ENCODE data around the gene NAGLU.
"Not testable (repeated sequence)": the region's sequence is repeated elsewhere in the genome, so short reads cannot be mapped to it uniquely, and the experiment has no call there.

The NAGLU gene

DNA sequence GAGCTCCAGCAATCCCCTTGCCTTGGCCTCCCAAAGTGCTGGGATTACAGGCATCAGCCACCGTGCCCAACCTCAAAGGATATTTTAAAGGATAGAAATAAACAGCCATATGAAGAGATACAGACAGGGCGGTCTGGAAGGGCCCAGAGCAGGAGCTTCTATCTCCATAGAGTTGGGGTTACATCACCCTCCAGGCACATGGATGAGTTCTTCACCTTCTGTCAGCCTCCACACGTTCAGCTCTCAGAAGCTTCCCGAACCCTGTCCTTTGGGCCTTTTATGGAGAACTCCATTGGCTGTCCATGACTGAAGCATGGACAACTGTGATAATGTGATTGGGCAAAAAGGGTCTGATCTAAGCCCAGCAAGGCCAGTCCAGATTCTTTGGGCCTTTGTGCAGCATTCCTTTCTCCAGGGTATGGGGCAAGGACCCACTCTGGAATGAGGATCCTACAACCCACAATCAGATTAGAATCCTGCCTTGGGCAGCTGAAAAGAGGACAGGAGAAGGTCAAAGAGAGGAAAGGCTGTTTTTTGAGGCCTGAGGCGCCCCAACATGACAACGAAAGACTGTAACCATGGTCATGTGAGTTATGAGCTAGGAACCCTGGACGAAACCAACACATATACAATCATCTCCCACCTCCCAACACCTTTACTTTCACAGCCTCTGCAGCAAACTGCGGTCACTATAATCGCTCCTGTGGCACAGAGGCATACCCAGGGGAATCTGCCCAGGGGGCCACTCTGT, 9.9 kb downstream of the NAGLU start:
- not testable (repeated sequence) for DNase-seq

DNA sequence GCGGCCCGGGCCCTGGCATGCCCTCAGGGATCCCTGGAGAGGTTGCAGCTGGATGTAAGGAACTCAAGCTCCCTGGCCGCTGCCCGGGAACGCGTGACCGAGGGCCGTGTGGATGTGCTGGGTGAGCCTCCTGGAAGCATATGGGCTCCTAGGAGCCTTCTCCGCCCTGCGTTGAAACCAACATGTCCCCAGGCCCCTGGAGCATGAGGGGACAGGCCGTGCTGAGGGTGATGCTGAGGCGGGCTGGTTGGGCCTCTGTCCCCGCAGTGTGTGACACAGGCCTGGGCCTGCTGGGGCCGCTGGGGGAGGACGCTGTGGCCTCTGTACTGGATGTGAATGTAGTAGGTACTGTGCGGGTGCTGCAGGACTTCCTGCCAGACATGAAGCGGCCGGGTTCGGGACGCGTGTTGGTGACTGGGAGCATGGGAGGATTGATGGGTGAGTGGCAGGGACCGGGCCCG, 11.0 kb downstream of the NAGLU start:
- DNase-seq: no peak

DNA sequence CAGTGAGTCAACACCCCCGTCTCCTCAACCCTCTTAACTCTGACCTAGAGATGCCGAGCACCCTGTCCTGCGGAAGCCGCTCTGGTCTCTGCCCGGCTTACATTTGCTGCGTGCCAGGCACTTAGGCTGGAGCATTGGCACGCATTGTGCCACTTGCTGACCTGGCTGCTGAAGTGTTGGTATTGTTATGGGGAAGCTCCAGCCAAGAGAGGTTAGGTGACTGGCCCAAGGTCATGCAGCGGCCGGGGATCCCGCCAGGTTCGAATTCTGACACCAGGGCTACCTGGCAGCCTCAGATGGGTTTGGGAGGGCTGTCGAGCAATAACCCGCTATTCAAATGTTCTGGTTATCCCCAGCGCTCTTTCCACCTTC, 11.6 kb downstream of the NAGLU start:
- DNase-seq: no peak

- DNase-seq: no peak
Measured at GRCh38 chr17:42548070-42548837, 12.2 kb downstream of the NAGLU start.

- DNase-seq: no peak
Measured at GRCh38 chr17:42548993-42549755, 13.1 kb downstream of the NAGLU start.

GRCh38 chr17:42552736-42553135, 16.7 kb downstream of the NAGLU start, which contains the start of gene HSD17B1:
HSD17B1 (plus strand) TSS chr17:42552923; CDS start chr17:42552934, 11 bp downstream.
- DNase-seq: not testable (repeated sequence)

DNA sequence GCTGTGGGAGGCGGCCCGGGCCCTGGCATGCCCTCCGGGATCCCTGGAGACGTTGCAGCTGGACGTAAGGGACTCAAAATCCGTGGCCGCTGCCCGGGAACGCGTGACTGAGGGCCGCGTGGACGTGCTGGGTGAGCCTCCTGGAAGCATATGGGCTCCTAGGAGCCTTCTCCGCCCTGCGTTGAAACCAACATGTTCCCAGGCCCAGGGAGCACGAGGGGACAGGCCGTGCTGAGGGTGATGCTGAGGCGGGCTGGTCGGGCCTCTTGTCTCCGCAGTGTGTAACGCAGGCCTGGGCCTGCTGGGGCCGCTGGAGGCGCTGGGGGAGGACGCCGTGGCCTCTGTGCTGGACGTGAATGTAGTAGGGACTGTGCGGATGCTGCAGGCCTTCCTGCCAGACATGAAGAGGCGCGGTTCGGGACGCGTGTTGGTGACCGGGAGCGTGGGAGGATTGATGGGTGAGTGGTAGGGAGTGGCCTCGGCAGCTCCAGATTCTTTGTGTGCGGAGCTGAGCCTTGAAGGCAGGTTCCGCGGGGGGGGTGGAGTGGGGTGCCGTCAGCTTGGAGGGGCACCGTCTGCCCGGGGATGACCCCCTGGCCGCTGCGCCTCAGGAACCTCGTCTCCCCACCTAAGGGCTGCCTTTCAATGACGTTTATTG, 17.2 kb downstream of the NAGLU start:
- no peak for DNase-seq

DNA sequence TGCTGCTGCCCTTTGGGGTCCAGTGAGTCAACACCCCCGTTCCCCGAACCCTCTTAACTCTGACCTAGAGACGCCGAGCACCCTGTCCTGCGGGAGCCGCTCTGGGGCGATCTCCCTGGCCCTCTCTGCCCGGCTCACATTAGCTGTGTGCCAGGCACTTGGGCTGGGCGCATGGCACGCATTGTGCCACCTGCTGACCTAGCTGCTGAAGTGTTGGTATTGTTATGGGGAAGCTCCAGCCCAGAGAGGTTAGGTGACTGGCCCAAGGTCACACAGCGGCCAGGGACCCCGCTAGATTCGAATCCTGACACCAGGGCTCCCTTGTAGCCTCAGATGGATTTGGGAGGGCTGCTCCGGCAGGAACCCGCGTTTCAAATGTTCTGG, 17.8 kb downstream of the NAGLU start:
- DNase-seq: no peak

DNA sequence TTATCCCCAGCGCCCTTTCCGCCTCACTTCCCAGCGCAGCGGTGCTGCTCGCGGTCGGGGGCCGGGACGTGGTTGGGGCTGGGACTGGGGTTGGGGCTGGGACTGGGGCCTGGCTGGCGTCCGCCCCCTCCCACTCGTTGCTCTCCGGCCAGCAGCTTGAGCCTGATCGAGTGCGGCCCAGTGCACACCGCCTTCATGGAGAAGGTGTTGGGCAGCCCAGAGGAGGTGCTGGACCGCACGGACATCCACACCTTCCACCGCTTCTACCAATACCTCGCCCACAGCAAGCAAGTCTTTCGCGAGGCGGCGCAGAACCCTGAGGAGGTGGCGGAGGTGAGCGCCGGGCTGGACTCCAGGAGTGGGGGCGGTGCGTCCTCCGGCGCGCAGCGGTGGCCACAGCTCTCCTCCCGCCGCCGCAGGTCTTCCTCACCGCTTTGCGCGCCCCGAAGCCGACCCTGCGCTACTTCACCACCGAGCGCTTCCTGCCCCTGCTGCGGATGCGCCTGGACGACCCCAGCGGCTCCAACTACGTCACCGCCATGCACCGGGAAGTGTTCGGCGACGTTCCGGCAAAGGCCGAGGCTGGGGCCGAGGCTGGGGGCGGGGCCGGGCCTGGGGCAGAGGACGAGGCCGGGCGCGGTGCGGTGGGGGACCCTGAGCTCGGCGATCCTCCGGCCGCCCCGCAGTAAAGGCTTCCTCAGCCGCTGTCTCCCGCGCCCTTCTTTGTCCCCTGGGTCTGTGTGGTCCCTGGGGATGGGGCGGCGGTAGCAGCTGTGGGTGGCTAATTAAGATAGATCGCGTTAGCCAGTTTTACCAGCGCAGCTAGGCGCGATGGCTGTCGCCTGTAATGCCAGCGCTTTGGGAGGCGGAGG, 18.4 kb downstream of the NAGLU start:
- DNase-seq: no peak

GRCh38 chr17:42555122-42555622, 19.1 kb downstream of the NAGLU start:
- DNase-seq: no peak

GRCh38 chr17:42555961-42556617, 20.0 kb downstream of the NAGLU start:
- not testable (repeated sequence) for DNase-seq

DNA sequence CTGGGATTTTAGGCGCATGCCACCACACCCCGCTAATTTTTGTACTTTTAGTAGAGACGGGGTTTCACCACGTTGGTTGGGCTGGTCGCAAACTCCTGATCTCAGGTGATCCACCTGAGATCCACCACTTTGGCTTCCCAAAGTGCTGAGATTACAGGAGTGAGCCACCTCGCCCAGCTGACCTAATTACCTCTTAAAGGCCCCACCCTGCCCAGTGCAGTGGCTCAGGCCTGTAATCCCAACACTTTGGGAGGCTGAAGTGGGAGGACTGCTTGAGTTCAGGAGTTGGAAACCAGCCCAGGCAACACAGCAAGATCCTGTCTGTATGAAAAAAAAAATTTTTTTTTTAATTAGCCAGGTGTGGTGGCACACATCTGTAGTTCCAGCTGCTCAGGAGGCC, 23.0 kb downstream of the NAGLU start:
- DNase-seq: no peak

DNA sequence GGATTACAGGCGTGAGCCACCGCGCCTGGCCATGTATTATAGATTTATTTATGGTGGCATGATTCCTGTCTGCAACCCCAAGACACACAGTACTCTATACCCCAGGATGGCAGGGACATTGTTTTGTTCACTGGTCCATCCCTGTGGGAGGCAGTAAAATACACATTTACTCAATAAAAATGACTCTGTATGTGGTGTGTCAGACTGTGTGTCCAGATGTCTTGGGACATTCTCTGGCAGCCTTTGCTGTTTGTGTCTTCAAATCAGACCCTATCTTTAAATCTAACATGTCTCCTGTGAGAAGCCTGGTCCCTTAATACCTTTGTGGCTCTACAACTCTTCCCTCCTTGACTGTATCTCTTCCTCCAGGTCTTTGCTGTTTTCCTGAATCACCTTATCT, 24.2 kb downstream of the NAGLU start:
- DNase-seq: no peak

- peak; percentile 31 for DNase-seq
Measured at GRCh38 chr17:42561897-42562387, 25.9 kb downstream of the NAGLU start, which contains the start of gene COASY. COASY (plus strand) TSS chr17:42562148; CDS start chr17:42562623, 475 bp downstream.

DNA sequence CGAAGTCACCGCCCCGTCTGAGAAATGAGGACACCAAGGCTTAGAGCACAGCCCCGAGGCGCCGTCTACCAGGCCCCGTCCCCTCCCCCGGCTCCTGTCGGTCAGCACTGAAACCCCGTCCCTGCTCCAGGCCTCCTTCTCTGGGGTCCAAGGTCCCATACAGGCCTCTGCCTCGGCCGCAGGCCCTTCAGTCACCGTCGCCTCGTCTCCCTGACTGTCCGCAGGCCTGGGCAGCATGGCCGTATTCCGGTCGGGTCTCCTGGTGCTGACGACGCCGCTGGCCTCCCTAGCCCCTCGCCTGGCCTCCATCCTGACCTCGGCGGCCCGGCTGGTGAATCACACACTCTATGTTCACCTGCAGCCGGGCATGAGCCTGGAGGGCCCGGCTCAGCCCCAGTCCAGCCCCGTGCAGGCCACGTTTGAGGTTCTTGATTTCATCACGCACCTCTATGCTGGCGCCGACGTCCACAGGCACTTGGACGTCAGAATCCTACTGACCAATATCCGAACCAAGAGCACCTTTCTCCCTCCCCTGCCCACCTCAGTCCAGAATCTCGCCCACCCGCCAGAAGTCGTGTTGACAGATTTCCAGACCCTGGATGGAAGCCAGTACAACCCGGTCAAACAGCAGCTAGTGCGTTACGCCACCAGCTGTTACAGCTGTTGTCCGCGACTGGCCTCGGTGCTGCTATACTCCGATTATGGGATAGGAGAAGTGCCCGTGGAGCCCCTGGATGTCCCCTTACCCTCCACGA, 26.5 kb downstream of the NAGLU start:
- no peak for DNase-seq

GRCh38 chr17:42563143-42563509, 27.1 kb downstream of the NAGLU start:
- no peak for DNase-seq

DNA sequence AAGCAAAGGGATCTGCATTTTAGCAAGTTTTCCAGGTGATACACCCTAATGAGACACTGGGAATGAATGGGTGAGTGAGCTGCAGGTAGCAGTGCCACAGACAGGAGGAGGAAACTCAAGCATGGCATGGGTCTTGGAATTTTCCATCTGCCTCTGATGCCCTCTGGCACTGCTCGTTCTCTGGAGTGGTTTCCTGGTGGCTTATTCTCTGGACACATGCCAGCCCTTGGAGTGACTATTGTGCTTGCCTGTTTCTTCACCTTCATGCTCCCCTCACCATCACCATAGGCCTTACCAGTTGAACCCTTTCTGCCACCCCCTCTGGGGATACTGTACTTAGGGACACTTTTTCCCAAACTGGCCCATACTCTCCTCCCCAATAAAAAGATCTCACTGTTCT, 27.5 kb downstream of the NAGLU start:
- DNase-seq: no peak

DNA sequence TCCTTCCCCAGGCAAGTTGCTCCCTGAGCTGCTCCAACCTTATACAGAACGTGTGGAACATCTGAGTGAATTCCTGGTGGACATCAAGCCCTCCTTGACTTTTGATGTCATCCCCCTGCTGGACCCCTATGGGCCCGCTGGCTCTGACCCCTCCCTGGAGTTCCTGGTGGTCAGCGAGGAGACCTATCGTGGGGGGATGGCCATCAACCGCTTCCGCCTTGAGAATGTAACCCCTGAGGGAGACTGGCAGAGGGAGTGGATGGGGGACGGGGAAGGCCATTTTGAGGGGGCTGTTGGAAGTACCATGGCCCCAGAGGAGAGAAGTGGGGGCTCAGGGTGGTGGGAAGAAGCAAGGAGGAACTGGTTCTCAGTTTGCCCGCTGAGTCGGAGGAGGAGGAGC, 27.9 kb downstream of the NAGLU start:
- DNase-seq: no peak

GRCh38 chr17:42564815-42565522, 28.9 kb downstream of the NAGLU start:
- no peak for DNase-seq
